ENCODE measurements around the gene MTFR1L.
"Not testable (repeated sequence)": the region's sequence is repeated elsewhere in the genome, so short reads cannot be mapped to it uniquely, and the experiment has no call there.

Gene MTFR1L

GRCh38 chr1:25821112-25821476, 1.3 kb downstream of the MTFR1L start:
- no peak for DNase-seq

GRCh38 chr1:25821630-25822091, 1.9 kb downstream of the MTFR1L start:
- no peak for DNase-seq

GRCh38 chr1:25825605-25826004, 5.9 kb downstream of the MTFR1L start:
- no peak for DNase-seq

GRCh38 chr1:25826571-25826970, 6.8 kb downstream of the MTFR1L start:
- no peak for DNase-seq

- DNase-seq, result no peak
These were observed 8.7 kb downstream of the MTFR1L start for GRCh38 chr1:25828491-25828890.

GRCh38 chr1:25829046-25829445, 9.3 kb downstream of the MTFR1L start:
- DNase-seq, result no peak

GRCh38 chr1:25831569-25832196, 11.9 kb downstream of the MTFR1L start:
- no peak for DNase-seq

DNA sequence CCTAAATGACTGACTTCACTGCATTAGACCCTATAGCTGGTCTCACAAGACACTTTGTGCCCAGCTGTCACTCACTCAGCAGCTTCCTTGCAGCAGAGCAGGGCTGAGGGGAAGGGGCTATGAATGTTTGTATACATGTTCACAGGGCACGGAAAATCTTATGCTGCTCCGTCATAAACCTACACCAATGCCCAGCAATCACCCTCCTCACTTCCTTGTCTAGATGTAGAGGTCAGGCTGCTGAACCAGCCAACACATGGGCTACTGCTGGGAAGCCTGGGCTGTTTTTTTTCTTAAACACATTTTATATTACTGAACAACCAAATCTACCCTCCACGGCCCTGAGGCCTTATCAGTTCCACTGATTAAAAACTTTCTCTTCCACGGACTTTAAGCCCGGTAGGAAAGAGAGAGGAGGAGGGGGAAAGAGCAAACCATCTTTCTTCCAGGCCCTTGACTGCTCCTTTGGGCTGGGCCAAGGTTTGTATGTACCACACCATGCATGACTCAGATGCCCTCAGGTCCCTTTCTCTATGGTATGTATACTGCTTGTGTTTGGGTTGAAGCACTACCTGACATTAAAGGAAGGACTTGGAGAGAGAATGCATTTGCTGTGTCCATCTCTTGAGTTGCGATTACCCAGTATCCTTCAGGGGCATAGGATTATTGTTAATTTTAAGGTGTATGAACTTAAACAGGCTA, 12.7 kb downstream of the MTFR1L start:
- DNase-seq, result no peak

- no peak for DNase-seq
These were observed 13.4 kb downstream of the MTFR1L start for GRCh38 chr1:25833158-25833557.

DNA sequence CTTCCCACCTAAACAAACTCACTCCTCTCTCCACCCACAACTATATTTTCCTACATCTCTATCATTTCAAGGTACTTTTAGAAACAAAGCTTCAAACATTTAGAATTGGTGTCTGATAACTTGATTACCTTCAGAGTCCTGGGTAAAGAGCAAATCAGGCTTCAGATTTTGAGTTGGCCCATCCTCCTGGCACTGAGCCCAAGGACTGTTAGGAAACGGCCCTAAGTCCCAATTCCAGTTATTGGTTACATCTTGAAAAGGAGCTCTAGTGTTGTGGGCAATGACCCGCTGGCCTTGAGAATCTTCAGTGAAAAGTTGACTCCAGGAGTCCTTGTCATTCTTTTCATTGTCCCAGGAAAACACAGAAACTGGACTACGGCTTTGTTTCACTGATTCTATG, 15.1 kb downstream of the MTFR1L start:
- no peak for DNase-seq

DNA sequence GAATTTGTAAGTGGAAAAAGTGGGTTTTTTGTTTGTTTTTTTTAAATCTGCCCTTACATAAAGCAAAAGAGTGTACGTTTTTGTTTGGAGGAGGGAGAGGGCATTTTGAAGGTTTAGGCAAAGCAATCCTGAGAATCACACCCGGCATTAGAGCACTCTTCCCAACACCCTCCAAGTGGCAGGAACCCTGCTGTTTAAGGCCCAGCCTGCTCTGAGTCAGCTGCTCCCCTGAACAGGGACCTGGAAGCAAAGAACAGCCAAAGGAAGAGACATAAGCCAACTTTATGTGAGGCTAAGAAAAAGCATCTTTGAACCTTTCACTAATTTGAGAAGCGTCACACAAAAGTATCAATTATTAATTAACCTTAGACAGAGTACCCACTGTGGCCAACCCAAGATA, 16.9 kb downstream of the MTFR1L start:
- DNase-seq, result no peak

GRCh38 chr1:25837262-25837875, 17.6 kb downstream of the MTFR1L start:
- no peak for DNase-seq

- not testable (repeated sequence) for DNase-seq
These were observed 20.1 kb downstream of the MTFR1L start for GRCh38 chr1:25839808-25840207.

- DNase-seq, result no peak
These were observed 23.7 kb downstream of the MTFR1L start for GRCh38 chr1:25843483-25843882.

DNA sequence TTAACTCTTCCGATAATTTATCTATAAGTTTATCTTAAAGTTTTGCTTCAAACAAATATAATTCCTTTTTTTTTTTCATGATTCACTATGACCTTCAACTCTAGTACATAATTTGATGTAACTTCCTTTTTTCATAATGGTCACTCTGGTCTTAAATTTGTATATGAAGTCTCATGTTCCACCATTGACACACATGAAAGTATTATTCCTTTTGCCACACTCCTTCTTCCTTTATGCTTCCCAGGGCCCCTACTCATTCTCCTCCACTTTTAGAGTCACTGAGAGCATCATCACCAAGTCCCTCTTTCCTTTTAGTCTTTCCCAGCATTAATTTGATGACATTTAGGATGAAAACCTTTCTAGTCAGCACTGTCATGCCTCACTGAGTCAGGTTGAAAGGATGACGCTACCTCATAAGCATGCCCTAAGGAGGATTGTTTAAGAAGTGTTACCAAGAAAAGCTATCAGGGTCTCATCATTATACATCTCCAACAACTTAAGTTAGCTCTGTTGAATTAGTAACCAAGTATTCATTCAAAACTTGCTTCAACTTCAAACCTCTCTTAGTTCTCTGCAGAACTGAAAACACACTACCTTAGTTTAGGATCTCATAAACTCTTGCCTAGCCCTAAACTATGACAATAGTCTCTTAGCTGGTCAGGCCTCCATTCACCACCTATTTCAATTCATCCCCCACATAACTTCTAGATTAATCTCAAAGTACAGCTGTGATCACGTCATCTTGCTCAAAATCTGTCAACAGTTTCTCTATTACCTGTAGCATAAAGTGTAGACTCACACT, 25.0 kb downstream of the MTFR1L start:
- no peak for DNase-seq

GRCh38 chr1:25845664-25846063, 25.9 kb downstream of the MTFR1L start:
- no peak for DNase-seq

DNA sequence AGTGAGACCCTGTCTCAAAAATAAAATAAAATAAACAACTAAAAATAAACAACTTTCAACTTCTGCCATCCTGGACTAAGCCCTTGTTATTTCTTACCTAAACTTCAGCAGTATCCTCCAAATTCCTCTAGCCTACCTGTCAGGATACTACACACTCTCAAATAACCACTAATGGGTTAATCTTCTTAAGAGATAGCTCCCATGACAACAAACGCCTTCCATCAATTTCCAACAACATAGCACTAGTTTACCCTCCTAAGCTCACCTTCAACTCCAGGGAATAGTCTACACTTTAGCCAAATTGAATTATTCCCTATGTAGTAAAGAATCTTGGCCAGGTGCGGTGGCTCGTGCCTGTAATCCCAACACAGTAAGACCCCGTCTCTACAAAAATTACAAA, 28.2 kb downstream of the MTFR1L start:
- DNase-seq, result no peak

- DNase-seq, result no peak
These were observed 28.8 kb downstream of the MTFR1L start for GRCh38 chr1:25848531-25848930.

- DNase-seq, result no peak
These were observed 34.8 kb downstream of the MTFR1L start for GRCh38 chr1:25854554-25854953.

DNA sequence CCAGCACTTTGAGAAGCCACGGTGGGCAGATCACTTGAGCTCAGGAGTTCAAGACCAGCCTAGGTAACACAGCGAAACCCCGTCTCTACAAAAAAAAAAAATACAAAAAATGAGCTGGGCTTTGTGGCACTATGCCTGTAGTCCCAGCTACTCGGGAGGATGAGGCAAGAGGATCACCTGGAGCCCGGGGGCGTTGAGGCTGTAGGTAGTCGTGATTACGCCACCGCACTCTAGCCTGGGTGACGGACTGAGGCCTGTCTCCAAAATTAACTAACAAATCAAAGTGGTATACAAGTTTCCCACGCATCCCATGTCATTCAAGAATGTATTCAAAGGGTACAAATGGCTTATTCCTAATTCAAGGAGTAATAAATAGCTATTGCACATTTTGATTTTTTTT, 37.1 kb downstream of the MTFR1L start:
- no peak for DNase-seq

DNA sequence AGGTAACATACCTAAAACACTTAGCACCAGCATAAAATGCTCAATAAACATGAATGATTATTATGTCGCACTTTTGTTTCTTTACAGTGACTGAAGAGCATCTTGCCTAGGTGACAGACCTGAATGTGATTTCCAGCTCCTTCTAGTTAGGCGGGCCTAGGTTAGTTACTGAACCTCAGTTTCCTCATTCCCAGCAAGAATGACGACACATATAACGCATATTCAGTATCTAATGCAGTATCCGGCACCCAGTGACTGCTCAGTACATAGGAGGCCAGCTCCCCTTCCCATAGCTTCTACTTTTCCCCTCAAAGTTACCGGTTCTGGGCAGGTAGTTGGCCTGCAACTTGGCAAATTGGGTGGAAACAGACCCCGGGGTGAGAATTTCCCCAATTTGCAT, 38.7 kb downstream of the MTFR1L start:
- no peak for DNase-seq

Data from nucleus accumbens (tissue), 56 donors.